ENCODE results near the gene BLTP3B.

The BLTP3B gene

GRCh38 chr12:100159391-100160104 is 16.9 kb upstream of the BLTP3B start:
- no peak for DNase-seq

GRCh38 chr12:100158535-100158934 is 15.9 kb upstream of the BLTP3B start:
- DNase-seq, result no peak

- no peak for DNase-seq
Observed at GRCh38 chr12:100157427-100157821, 14.8 kb upstream of the BLTP3B start.

- DNase-seq, result no peak
Observed at GRCh38 chr12:100156731-100157426, 14.2 kb upstream of the BLTP3B start.

- DNase-seq, result peak; percentile 69
Observed at GRCh38 chr12:100154474-100155247, 12.0 kb upstream of the BLTP3B start.

- DNase-seq, result no peak
Observed at GRCh38 chr12:100153131-100153530, 10.5 kb upstream of the BLTP3B start.

- DNase-seq, result no peak
Observed at GRCh38 chr12:100151769-100152168, 9.1 kb upstream of the BLTP3B start.

- DNase-seq, result no peak
Observed at GRCh38 chr12:100146252-100146651, 3.6 kb upstream of the BLTP3B start.

- no peak for DNase-seq
Observed at GRCh38 chr12:100145643-100146042, 3.0 kb upstream of the BLTP3B start.

- no peak for DNase-seq
Observed at GRCh38 chr12:100141998-100142850, 450 bp downstream of the BLTP3B start.

GRCh38 chr12:100141666-100141997 is 1.0 kb downstream of the BLTP3B start:
- no peak for DNase-seq

GRCh38 chr12:100138803-100139098 is 3.9 kb downstream of the BLTP3B start:
- no peak for DNase-seq

GRCh38 chr12:100138048-100138802 is 4.4 kb downstream of the BLTP3B start:
- DNase-seq, result no peak

GRCh38 chr12:100133200-100133599 is 9.5 kb downstream of the BLTP3B start:
- DNase-seq, result no peak

GRCh38 chr12:100128512-100128908 is 14.2 kb downstream of the BLTP3B start:
- DNase-seq, result no peak

- no peak for DNase-seq
Observed at GRCh38 chr12:100127766-100128511, 14.7 kb downstream of the BLTP3B start.

GRCh38 chr12:100123316-100124095 is 19.2 kb downstream of the BLTP3B start:
- no peak for DNase-seq

- DNase-seq, result no peak
Observed at GRCh38 chr12:100120355-100120754, 22.3 kb downstream of the BLTP3B start.

GRCh38 chr12:100115291-100115690 is 27.4 kb downstream of the BLTP3B start:
- no peak for DNase-seq

- no peak for DNase-seq
Observed at GRCh38 chr12:100114574-100114973, 28.1 kb downstream of the BLTP3B start.

- no peak for DNase-seq
Observed at GRCh38 chr12:100110276-100110675, 32.4 kb downstream of the BLTP3B start.

Measured in activated gamma-delta T cell treated with Interleukin-2 at 50 U/mL for 16 hours (primary cell).